ENCODE results near the gene GSTM2. TPM values are rescaled to one million over a fixed set of nuclear protein-coding genes. Genes with fewer than 3 reads are reported as not detected.
"Not testable (repeated sequence)": the region's sequence is repeated elsewhere in the genome, so short reads cannot be mapped to it uniquely, and the experiment has no call there.

GSTM2 gene
- total and polyA plus RNA-seq, 2 of the 4 experiments (the other 2 are of a cell fraction), result 10.2 to 85.5 TPM

GRCh38 chr1:109697066-109697465, 29.2 kb downstream of the GSTM2 start:
- no peak overlapping the region for H4K91ac ChIP-seq (ENCODE audit: insufficient read depth, low read depth, low read length)
- no peak overlapping the region for H4K5ac ChIP-seq (ENCODE audit: low read depth, low read length)
- H3K14ac ChIP-seq (replicated peaks; ENCODE audit: low read depth, low read length), result no peak overlapping the region
- ChIA-PET CTCF (no interaction called here), POLR2A (ENCODE audit: unreplicated experiment) (no interaction called here)
- H3K27ac ChIP-seq (ENCODE audit: insufficient read depth, low read length), result no peak overlapping the region
- H3K36me3 ChIP-seq (ENCODE audit: control insufficient read depth, insufficient read depth, low read length), result no peaks in the 10 kb centered on the region
- H3K79me1 ChIP-seq (ENCODE audit: low read depth in 1 of 2, low read length in 2 of 2), result no peaks in the 10 kb centered on the region
- in situ Hi-C loops (cut with MboI; ENCODE audit: low sequenced_read_pairs) (no loop called here), intact Hi-C loops (cut with micrococcal nuclease) (no loop called here), dilution Hi-C loops (cut with HindIII; ENCODE audit: low sequenced_read_pairs, unreplicated experiment) (no loop called here)
- H3K9me3 ChIP-seq (ENCODE audit: control insufficient read depth, insufficient read depth, low read length), result no peaks in the 10 kb centered on the region
- DNase-seq, result no peak
- H2AK9ac ChIP-seq (replicated peaks; ENCODE audit: low read depth, low read length, poor library complexity), result no peak overlapping the region
- H3K9me1 ChIP-seq (ENCODE audit: insufficient read depth, low read length), result no peaks in the 10 kb centered on the region
- WGBS, 2 experiments (ENCODE audit: extremely low coverage in 2 of 2, insufficient read length in 1 of 2), result no CpG with 5 or more reads among the region's 4 CpGs
- H4K20me1 ChIP-seq (ENCODE audit: insufficient read depth, low read length), result no peaks in the 10 kb centered on the region
- no peak overlapping the region for H2BK120ac ChIP-seq (ENCODE audit: low read depth, low read length)
- no peak overlapping the region for H3K4me2 ChIP-seq (ENCODE audit: low read depth, low read length)
- TF ChIP-seq CEBPB (IDR thresholded peaks at IDR 0.05; ENCODE audit: low read depth, low read length) (no peak), NFE2L2 (IDR thresholded peaks at IDR 0.05; ENCODE audit: low read depth, low read length) (no peak), MAFK (IDR thresholded peaks at IDR 0.05; ENCODE audit: low read depth, low read length) (no peak), MXI1 (IDR thresholded peaks at IDR 0.05; ENCODE audit: borderline replicate concordance, low read depth, low read length) (no peak), FOS (IDR thresholded peaks at IDR 0.05; ENCODE audit: low read depth, low read length) (no peak)
- BruUV-seq (replicated peaks), result no TSS peak
- H3K23ac ChIP-seq (ENCODE audit: low read depth, low read length), result no peak overlapping the region
- no peak overlapping the region for H2BK5ac ChIP-seq (ENCODE audit: low read depth, low read length, poor library complexity, severe bottlenecking)
- H3K9ac ChIP-seq (ENCODE audit: low read depth, low read length), result no peak overlapping the region
- no peak overlapping the region for H2AFZ ChIP-seq (replicated peaks; ENCODE audit: low read length, poor library complexity)
- H3K18ac ChIP-seq (ENCODE audit: low read depth, low read length), result no peak overlapping the region
- no peak overlapping the region for H2BK15ac ChIP-seq (ENCODE audit: low read depth, low read length)
- H3K56ac ChIP-seq (ENCODE audit: extremely low read depth, insufficient read depth, low read length), result no peak overlapping the region
- no peak overlapping the region for H3K4ac ChIP-seq (ENCODE audit: low read depth, low read length)
- H3K27me3 ChIP-seq (ENCODE audit: control insufficient read depth, insufficient read depth, low read length), result no peaks in the 10 kb centered on the region
- H2AK5ac ChIP-seq (ENCODE audit: low read depth, low read length), result no peak overlapping the region
- no peak for ATAC-seq (ENCODE audit: low read depth)
- H3K4me1 ChIP-seq (ENCODE audit: control insufficient read depth, insufficient read depth, low read length), result no peaks in the 10 kb centered on the region
- no peak overlapping the region for H3K4me3 ChIP-seq (ENCODE audit: insufficient read depth, low read depth, low read length)
- H2BK20ac ChIP-seq (ENCODE audit: low read depth, low read length), result no peak overlapping the region
- H4K8ac ChIP-seq (ENCODE audit: low read depth in 2 of 2, low read length in 2 of 2), result no peak overlapping the region

DNA sequence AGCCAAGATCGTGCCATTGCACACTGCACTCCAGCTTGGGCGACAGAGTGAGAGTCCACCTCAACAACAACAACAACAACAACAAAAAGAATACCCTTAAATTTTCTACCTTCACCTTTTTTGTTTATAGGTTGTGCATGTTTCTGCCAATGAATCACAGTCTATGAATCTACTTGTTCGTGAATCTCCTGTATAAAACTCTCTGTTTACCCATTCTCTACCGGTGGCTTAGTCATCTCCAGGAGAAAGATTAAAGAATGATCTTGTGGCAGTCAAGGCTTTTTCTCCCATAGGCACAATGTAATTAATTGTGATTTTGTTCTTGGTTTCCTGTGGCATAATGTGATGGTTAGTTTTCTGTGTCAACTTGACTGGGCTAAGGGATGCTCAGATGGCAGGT, 30.0 kb downstream of the GSTM2 start:
- dilution Hi-C loops (cut with HindIII; ENCODE audit: low sequenced_read_pairs, unreplicated experiment); DNase-seq; H3K4me3 ChIP-seq (ENCODE audit: insufficient read depth, low read depth, low read length); H4K8ac ChIP-seq (ENCODE audit: low read depth in 2 of 2, low read length in 2 of 2); POLR2A ChIA-PET (ENCODE audit: unreplicated experiment); H3K36me3 ChIP-seq (ENCODE audit: control insufficient read depth, insufficient read depth, low read length); H4K91ac ChIP-seq (ENCODE audit: insufficient read depth, low read depth, low read length); H3K27ac ChIP-seq (ENCODE audit: insufficient read depth, low read length); H2BK120ac ChIP-seq (ENCODE audit: low read depth, low read length); H2BK5ac ChIP-seq (ENCODE audit: low read depth, low read length, poor library complexity, severe bottlenecking); H3K4ac ChIP-seq (ENCODE audit: low read depth, low read length); H2BK20ac ChIP-seq (ENCODE audit: low read depth, low read length); ATAC-seq (ENCODE audit: low read depth); H2AK9ac ChIP-seq (replicated peaks; ENCODE audit: low read depth, low read length, poor library complexity); H3K9ac ChIP-seq (ENCODE audit: low read depth, low read length); H3K4me1 ChIP-seq (ENCODE audit: control insufficient read depth, insufficient read depth, low read length); H3K27me3 ChIP-seq (ENCODE audit: control insufficient read depth, insufficient read depth, low read length); H3K4me2 ChIP-seq (ENCODE audit: low read depth, low read length); H3K18ac ChIP-seq (ENCODE audit: low read depth, low read length); H2AFZ ChIP-seq (replicated peaks; ENCODE audit: low read length, poor library complexity); H2AK5ac ChIP-seq (ENCODE audit: low read depth, low read length); H3K9me1 ChIP-seq (ENCODE audit: insufficient read depth, low read length); H2BK15ac ChIP-seq (ENCODE audit: low read depth, low read length); in situ Hi-C loops (cut with MboI; ENCODE audit: low sequenced_read_pairs); BruUV-seq (replicated peaks); H4K20me1 ChIP-seq (ENCODE audit: insufficient read depth, low read length); H3K56ac ChIP-seq (ENCODE audit: extremely low read depth, insufficient read depth, low read length); H3K23ac ChIP-seq (ENCODE audit: low read depth, low read length); H3K9me3 ChIP-seq (ENCODE audit: control insufficient read depth, insufficient read depth, low read length); CTCF ChIA-PET; H3K79me1 ChIP-seq (ENCODE audit: low read depth in 1 of 2, low read length in 2 of 2); H3K14ac ChIP-seq (replicated peaks; ENCODE audit: low read depth, low read length); intact Hi-C loops (cut with micrococcal nuclease); H4K5ac ChIP-seq (ENCODE audit: low read depth, low read length): not testable (repeated sequence)
- no CpG with 5 or more reads among the region's 4 CpGs for WGBS, 2 experiments (ENCODE audit: extremely low coverage in 2 of 2, insufficient read length in 1 of 2)
